Prostate gland (tissue), 2 donors: ENCODE data around the gene TBC1D14.

Experiments
- CTCF ChIP-seq, 4 experiments: fragments of 200-600 bp in 2 of 4; fragments of 450-650 bp in 2 of 4; sonication (generic) in 2 of 4; IDR thresholded peaks; 1 replicate in 3 of 4; 2 replicates in 1 of 4; pipeline ENCODE4 v1.5.1; 2016 to 2019; ENCODE audit warnings: antibody characterized with exemption in 4 of 4, mild to moderate bottlenecking in 2 of 4, moderate library complexity in 2 of 4
- POLR2A ChIP-seq: fragments of 450-650 bp; IDR thresholded peaks from one replicate; pipeline ENCODE4 v1.6.1; 2016; ENCODE audit warnings: antibody characterized with exemption, mild to moderate bottlenecking
- POLR2AphosphoS5 ChIP-seq: sonication (generic); formaldehyde crosslinking; IDR thresholded peaks from one replicate; pipeline ENCODE4 v1.6.1; 2017; ENCODE audit warnings: antibody characterized with exemption

GRCh38 chr4:7077371-7077770 lies 167.7 kb downstream of the TBC1D14 start:
- TF ChIP-seq POLR2AphosphoS5 (no peak), POLR2A (no peak), CTCF (IDR thresholded peaks at IDR 0.05) (no peak)
